Hippocampal formation (tissue), 2 donors: ENCODE measurements around the gene FZD4.

ENCODE experiments used
- DNase-seq, 2 donors: peaks; one replicate each; lab custom pipeline; 2025; lab: John Stamatoyannopoulos, UW

The FZD4 gene

GRCh38 chr11:86906198-86906597 is 49.0 kb downstream of the FZD4 start:
- DNase-seq, result no peak

GRCh38 chr11:86905252-86905651 is 49.9 kb downstream of the FZD4 start:
- DNase-seq, result no peak

GRCh38 chr11:86904001-86904400 is 51.2 kb downstream of the FZD4 start:
- no peak for DNase-seq

- DNase-seq, result no peak
Observed at GRCh38 chr11:86902345-86902744, 52.9 kb downstream of the FZD4 start.

- no peak for DNase-seq
Observed at GRCh38 chr11:86901599-86901998, 53.6 kb downstream of the FZD4 start.

- no peak for DNase-seq
Observed at GRCh38 chr11:86900162-86900561, 55.0 kb downstream of the FZD4 start.

GRCh38 chr11:86898689-86899088 is 56.5 kb downstream of the FZD4 start:
- DNase-seq, result no peak

GRCh38 chr11:86896441-86896841 is 58.8 kb downstream of the FZD4 start:
- no peak for DNase-seq
